Measurements from ENCODE around the gene WDFY3.

DNA sequence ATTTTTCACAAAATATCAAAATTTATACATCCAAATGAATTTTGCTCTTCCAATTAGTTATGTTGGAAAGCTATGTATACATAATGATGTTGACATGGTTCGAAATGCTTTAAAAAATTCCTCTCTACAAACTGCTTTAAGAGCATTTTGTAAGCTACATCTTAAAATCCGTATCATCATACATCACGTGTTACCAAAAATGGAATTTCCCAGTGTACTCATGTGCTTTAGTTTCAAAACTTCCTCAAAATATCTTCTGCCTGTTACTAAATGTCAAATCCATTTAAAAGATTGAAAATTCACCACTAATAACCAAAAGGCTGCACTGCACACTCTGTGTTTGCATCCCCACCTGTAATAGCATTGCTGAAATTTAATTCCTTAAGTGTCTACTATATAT is 87.9 kb downstream of the WDFY3 start:
- no peak for TF ChIP-seq EP300 (IDR thresholded peaks at IDR 0.05; ENCODE audit: borderline replicate concordance)
- TF ChIP-seq RAD21 (IDR thresholded peaks at IDR 0.05; ENCODE audit: low read depth) = no peak
- no peak for TF ChIP-seq CREB1 (IDR thresholded peaks at IDR 0.05; ENCODE audit: low read depth)
- TF ChIP-seq TAF1 (IDR thresholded peaks at IDR 0.05; ENCODE audit: low read depth) = no peak
- no peak for TF ChIP-seq CEBPB (IDR thresholded peaks at IDR 0.05)
- no peak for TF ChIP-seq TCF12 (IDR thresholded peaks at IDR 0.05; ENCODE audit: low read depth)
- no peak for TF ChIP-seq YY1 (IDR thresholded peaks at IDR 0.05; ENCODE audit: low read depth)
- TF ChIP-seq EGR1 (IDR thresholded peaks at IDR 0.05) = no peak
- no peak for TF ChIP-seq NFIC (IDR thresholded peaks at IDR 0.05)
- TF ChIP-seq, protein P1, sequence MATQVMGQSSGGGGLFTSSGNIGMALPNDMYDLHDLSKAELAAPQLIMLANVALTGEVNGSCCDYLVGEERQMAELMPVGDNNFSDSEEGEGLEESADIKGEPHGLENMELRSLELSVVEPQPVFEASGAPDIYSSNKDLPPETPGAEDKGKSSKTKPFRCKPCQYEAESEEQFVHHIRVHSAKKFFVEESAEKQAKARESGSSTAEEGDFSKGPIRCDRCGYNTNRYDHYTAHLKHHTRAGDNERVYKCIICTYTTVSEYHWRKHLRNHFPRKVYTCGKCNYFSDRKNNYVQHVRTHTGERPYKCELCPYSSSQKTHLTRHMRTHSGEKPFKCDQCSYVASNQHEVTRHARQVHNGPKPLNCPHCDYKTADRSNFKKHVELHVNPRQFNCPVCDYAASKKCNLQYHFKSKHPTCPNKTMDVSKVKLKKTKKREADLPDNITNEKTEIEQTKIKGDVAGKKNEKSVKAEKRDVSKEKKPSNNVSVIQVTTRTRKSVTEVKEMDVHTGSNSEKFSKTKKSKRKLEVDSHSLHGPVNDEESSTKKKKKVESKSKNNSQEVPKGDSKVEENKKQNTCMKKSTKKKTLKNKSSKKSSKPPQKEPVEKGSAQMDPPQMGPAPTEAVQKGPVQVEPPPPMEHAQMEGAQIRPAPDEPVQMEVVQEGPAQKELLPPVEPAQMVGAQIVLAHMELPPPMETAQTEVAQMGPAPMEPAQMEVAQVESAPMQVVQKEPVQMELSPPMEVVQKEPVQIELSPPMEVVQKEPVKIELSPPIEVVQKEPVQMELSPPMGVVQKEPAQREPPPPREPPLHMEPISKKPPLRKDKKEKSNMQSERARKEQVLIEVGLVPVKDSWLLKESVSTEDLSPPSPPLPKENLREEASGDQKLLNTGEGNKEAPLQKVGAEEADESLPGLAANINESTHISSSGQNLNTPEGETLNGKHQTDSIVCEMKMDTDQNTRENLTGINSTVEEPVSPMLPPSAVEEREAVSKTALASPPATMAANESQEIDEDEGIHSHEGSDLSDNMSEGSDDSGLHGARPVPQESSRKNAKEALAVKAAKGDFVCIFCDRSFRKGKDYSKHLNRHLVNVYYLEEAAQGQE (IDR thresholded peaks at IDR 0.05; ENCODE audit: low read depth) = no peak
